ENCODE measurements around the gene DDX5.
"Not testable (repeated sequence)": the region's sequence is repeated elsewhere in the genome, so short reads cannot be mapped to it uniquely, and the experiment has no call there.

DDX5 gene

GRCh38 chr17:64507413-64507782, 1.3 kb upstream of the DDX5 start:
- DNase-seq (ENCODE audit: low read depth): peak; percentile 7

- DNase-seq (ENCODE audit: low read depth): peak; percentile 93
Observed at GRCh38 chr17:64506576-64507412, 705 bp upstream of the DDX5 start, which contains the start of gene CEP95. CEP95 (plus strand) TSS chr17:64506977; CDS start chr17:64507098, 121 bp downstream.

GRCh38 chr17:64505340-64506200, 519 bp downstream of the DDX5 start:
- DNase-seq (ENCODE audit: low read depth): peak; percentile 69

GRCh38 chr17:64504769-64505339, 1.2 kb downstream of the DDX5 start:
- DNase-seq (ENCODE audit: low read depth): no peak

- no peak for DNase-seq (ENCODE audit: low read depth)
Observed at GRCh38 chr17:64503821-64504768, 2.0 kb downstream of the DDX5 start.

GRCh38 chr17:64503341-64503740, 2.7 kb downstream of the DDX5 start:
- DNase-seq (ENCODE audit: low read depth): no peak

GRCh38 chr17:64502809-64503208, 3.3 kb downstream of the DDX5 start:
- DNase-seq (ENCODE audit: low read depth): no peak

- no peak for DNase-seq (ENCODE audit: low read depth)
Observed at GRCh38 chr17:64502021-64502420, 4.1 kb downstream of the DDX5 start.

GRCh38 chr17:64500862-64501765, 5.0 kb downstream of the DDX5 start:
- DNase-seq (ENCODE audit: low read depth): no peak

- no peak for DNase-seq (ENCODE audit: low read depth)
Observed at GRCh38 chr17:64500487-64500859, 5.6 kb downstream of the DDX5 start.

- DNase-seq (ENCODE audit: low read depth): no peak
Observed at GRCh38 chr17:64499805-64500486, 6.1 kb downstream of the DDX5 start.

GRCh38 chr17:64498308-64499203, 7.5 kb downstream of the DDX5 start:
- no peak for DNase-seq (ENCODE audit: low read depth)

- DNase-seq (ENCODE audit: low read depth): no peak
Observed at GRCh38 chr17:64497565-64498035, 8.5 kb downstream of the DDX5 start.

GRCh38 chr17:64496786-64497564, 9.1 kb downstream of the DDX5 start, which contains the start of gene POLG2:
POLG2 (minus strand) TSS chr17:64497054; CDS start chr17:64496968, 86 bp downstream.
- DNase-seq (ENCODE audit: low read depth): peak; percentile 94

- no peak for DNase-seq (ENCODE audit: low read depth)
Observed at GRCh38 chr17:64496348-64496785, 9.7 kb downstream of the DDX5 start.

GRCh38 chr17:64495300-64495699, 10.8 kb downstream of the DDX5 start:
- DNase-seq (ENCODE audit: low read depth): not testable (repeated sequence)

- DNase-seq (ENCODE audit: low read depth): no peak
Observed at GRCh38 chr17:64494121-64494520, 12.0 kb downstream of the DDX5 start.

Data from T-helper 22 cell (primary cell).